K562 (cell line): ENCODE data around the gene TRIP10. TPM values are rescaled to one million over a fixed set of nuclear protein-coding genes. Genes with fewer than 3 reads are reported as not detected.

Experiments used
- ATAC-seq: fragments of 200-7000 bp; cut with Tn5 transposase; 3 replicates; pipeline ENCODE4 v1.9.1; 2020; ENCODE audit warnings: moderate library complexity
- BruUV-seq: library from RNA; stranded (reverse); fragments of 400-500 nt; replicated peaks from 2 replicates; lab custom pipeline; 2021; lab: Mats Ljungman, UMichigan
- CTCF ChIA-PET: fragments of 300-600 bp; formaldehyde crosslinking; extraction: SDS; loops from one replicate; lab custom pipeline; 2021; ENCODE audit warnings: low intra/inter-chr PET ratio; lab: Yijun Ruan, JAX
- POLR2A ChIA-PET: fragments of 300-600, 350-650 bp; sonication (Branson Sonifier 250); formaldehyde crosslinking; extraction: SDS; loops from one replicate; lab custom pipeline; 2021; ENCODE audit warnings: antibody characterized with exemption, inconsistent platforms; lab: Yijun Ruan, JAX
- DNase-seq, 4 experiments: peaks; one replicate each; pipeline versions ENCODE4 v3.0.0 to v3.0.0-alpha.2; 2011 to 2018; ENCODE audit warnings: low spot score in 3 of 4, mixed read lengths in 3 of 4; ENCODE audit errors: extremely low read depth in 1 of 4
- FAIRE-seq: peaks from 2 replicates; lab custom pipeline; 2011; peaks lifted over from hg19 to GRCh38; lab: Jason Lieb, UNC
- H2AFZ ChIP-seq: 2 replicates; pipeline ENCODE4 v1.6.0; 2011; ENCODE audit warnings: low read depth, low read length, control low read depth, inconsistent platforms
- H3K27ac ChIP-seq: fragments of 200-600 bp; 3 replicates; pipeline ENCODE4 v1.8.0; 2011; ENCODE audit warnings: low read depth, mild to moderate bottlenecking, control low read depth, inconsistent platforms, low read length, moderate library complexity, mixed read lengths; ENCODE audit errors: extremely low read depth
- H3K27me3 ChIP-seq, 2 experiments: fragments of 300-600 bp in 1 of 2; 2 replicates in 1 of 2; 3 replicates in 1 of 2; pipeline versions ENCODE4 v1.6.0 to v1.8.0; 2011; ENCODE audit warnings: inconsistent platforms in 2 of 2, low read length in 2 of 2, mild to moderate bottlenecking in 1 of 2, mixed read lengths in 1 of 2, moderate library complexity in 1 of 2; ENCODE audit not compliant: control insufficient read depth in 2 of 2, insufficient read depth in 2 of 2
- H3K36me3 ChIP-seq: fragments of 300-600 bp; 3 replicates; pipeline ENCODE4 v1.8.0; 2011; ENCODE audit warnings: mild to moderate bottlenecking, low read length, inconsistent platforms; ENCODE audit not compliant: control insufficient read depth, insufficient read depth
- H3K4me1 ChIP-seq, 2 experiments: fragments of 200-600 bp in 1 of 2; replicated peaks in 1 of 2; 2 replicates in 1 of 2; 3 replicates in 1 of 2; pipeline versions ENCODE4 v1.5.1 to v1.8.0; 2011; ENCODE audit warnings: inconsistent platforms in 2 of 2, low read length in 2 of 2, mild to moderate bottlenecking in 1 of 2, mixed read lengths in 1 of 2, moderate library complexity in 1 of 2; ENCODE audit not compliant: control insufficient read depth in 2 of 2, insufficient read depth in 2 of 2
- H3K4me2 ChIP-seq: 2 replicates; pipeline ENCODE4 v1.6.1; 2011; ENCODE audit warnings: low read length, control low read depth, inconsistent platforms, mixed read lengths; ENCODE audit not compliant: insufficient read depth
- H3K4me3 ChIP-seq: fragments of 200-600 bp; sonication (generic), shearing (Covaris generic); 2 replicates; pipeline ENCODE4 v1.5.1; 2016; ENCODE audit warnings: control low read depth, inconsistent platforms
- H3K79me2 ChIP-seq: fragments of 200-600 bp; 3 replicates; pipeline ENCODE4 v1.8.0; 2011; ENCODE audit warnings: low read length, inconsistent platforms; ENCODE audit not compliant: control insufficient read depth, insufficient read depth
- H3K9ac ChIP-seq, 2 experiments: 2 replicates each; pipeline versions ENCODE4 v1.6.0 to v1.6.1; 2011; ENCODE audit warnings: low read depth in 2 of 2, low read length in 2 of 2, control low read depth in 1 of 2, inconsistent platforms in 1 of 2, mild to moderate bottlenecking in 1 of 2, mixed read lengths in 1 of 2; ENCODE audit not compliant: insufficient read depth in 1 of 2
- H3K9me1 ChIP-seq: one replicate; pipeline ENCODE4 v1.6.0; 2011; ENCODE audit warnings: inconsistent platforms, mild to moderate bottlenecking, low read length, moderate library complexity; ENCODE audit not compliant: control insufficient read depth, insufficient read depth
- H3K9me3 ChIP-seq: replicated peaks from 2 replicates; pipeline ENCODE4 v1.5.1; 2011; ENCODE audit warnings: low read depth, low read length, inconsistent platforms; ENCODE audit not compliant: control insufficient read depth, insufficient read depth
- H4K20me1 ChIP-seq: replicated peaks from 2 replicates; pipeline ENCODE4 v1.6.1; 2011; ENCODE audit warnings: low read length, inconsistent platforms, mixed read lengths; ENCODE audit not compliant: control insufficient read depth, insufficient read depth
- ARNT ChIP-seq, 2 experiments: fragments of 450-650 bp; IDR thresholded peaks; 2 replicates each; pipeline ENCODE4 v1.6.1; 2016; ENCODE audit warnings: mild to moderate bottlenecking in 1 of 2
- CBX3 ChIP-seq, 2 experiments: IDR thresholded peaks; 1 replicate in 1 of 2; 2 replicates in 1 of 2; pipeline ENCODE4 v1.6.1; 2012; ENCODE audit warnings: inconsistent platforms in 2 of 2, low read length in 2 of 2, borderline replicate concordance in 1 of 2, control low read depth in 1 of 2
- DPF2 ChIP-seq: fragments of 450-650 bp; IDR thresholded peaks from 2 replicates; pipeline ENCODE4 v1.6.1; 2016
- FOXJ2 ChIP-seq: fragments of 200-800 bp; sonication (Bioruptor generic); IDR thresholded peaks from 2 replicates; pipeline ENCODE4 v1.6.1; 2016; ENCODE audit warnings: missing genetic modification characterization, missing compliant biosample characterization
- KDM1A ChIP-seq, 2 experiments: fragments of 450-650 bp; IDR thresholded peaks; 2 replicates each; pipeline ENCODE4 v1.6.1; 2016; ENCODE audit warnings: mild to moderate bottlenecking in 2 of 2
- KDM5B ChIP-seq: fragments of 200-600 bp; sonication (generic); IDR thresholded peaks from 2 replicates; pipeline ENCODE4 v1.6.1; 2012; ENCODE audit warnings: low read depth, mild to moderate bottlenecking, moderate library complexity, low read length, control low read depth, inconsistent platforms; ENCODE audit not compliant: insufficient replicate concordance
- NFE2 ChIP-seq: IDR thresholded peaks from 2 replicates; pipeline ENCODE4 v1.6.1; 2014; ENCODE audit warnings: antibody characterized with exemption, low read depth
- NR1H2 ChIP-seq: sonication (generic); formaldehyde crosslinking; IDR thresholded peaks from 2 replicates; pipeline ENCODE4 v1.4.0; 2020; ENCODE audit warnings: mild to moderate bottlenecking, missing genetic modification reagents
- RBM22 ChIP-seq: fragments of 200-400 bp; formaldehyde crosslinking; IDR thresholded peaks from 2 replicates; pipeline ENCODE4 v1.6.1; 2018; ENCODE audit warnings: low read length, low read depth; ENCODE audit not compliant: poor library complexity, severe bottlenecking
- SMARCA5 ChIP-seq: fragments of 450-650 bp; IDR thresholded peaks from 2 replicates; pipeline ENCODE4 v1.6.1; 2016
- ZNF316 ChIP-seq: fragments of 450-650 bp; IDR thresholded peaks from 2 replicates; pipeline ENCODE4 v1.6.1; 2016
- ZNF695 ChIP-seq: fragments of 450-650 bp; formaldehyde crosslinking; IDR thresholded peaks from 2 replicates; pipeline ENCODE4 v1.4.0; 2020; ENCODE audit warnings: mild to moderate bottlenecking, moderate library complexity
- ZNF785 ChIP-seq: fragments of 250-450 bp; sonication (Bioruptor Pico); IDR thresholded peaks from 2 replicates; pipeline ENCODE4 v1.4.0; 2020; ENCODE audit warnings: mild to moderate bottlenecking
- WGBS: fragments of 100-300 bp; shearing (Covaris generic); methylation state at CpG from one replicate; pipeline ENCODE4 v1.1.6; 2016; ENCODE audit warnings: low coverage, mixed read lengths; ENCODE audit not compliant: insufficient coverage; ENCODE audit errors: missing lambda C conversion rate; 5-methylcytosine and 5-hydroxymethylcytosine counted together
- in situ Hi-C: fragments of 300-500 bp; cut with MboI; formaldehyde crosslinking; loops from 4 replicates; pipeline ENCODE4 v1.15.0; 2018; ENCODE audit warnings: inconsistent platforms, mixed read lengths
- intact Hi-C: fragments of 100-400 bp; cut with micrococcal nuclease; formaldehyde crosslinking; loops from 2 replicates; pipeline ENCODE4 v1.14.2; 2022
- polyA plus RNA-seq, 8 experiments: library from polyadenylated mRNA; depleted of rRNA in 4 of 8; stranded (reverse) in 5 of 8; unstranded in 3 of 8; fragments of >200 nt; fragmentation: Nextera tagmentation in 2 of 8; fragmentation: Illumina TruSeq in 1 of 8; extraction: Ambion mirVana in 2 of 8; extraction: Trizol in 1 of 8; gene quantifications; 2 replicates each; pipeline versions ENCODE4 v1.2.1 to v1.2.3, GENCODE V29; 2011 to 2014; ENCODE audit warnings: inconsistent platforms in 1 of 8, missing spikeins in 1 of 8
- total RNA-seq, 7 experiments: library from RNA; depleted of rRNA in 6 of 7; stranded (reverse); fragments of >200 nt in 6 of 7; fragmentation: Illumina TruSeq in 2 of 7; extraction: Trizol in 2 of 7; gene quantifications; 2 replicates each; pipeline versions ENCODE4 v1.2.1 to v1.2.3, GENCODE V29; 2011 to 2021; ENCODE audit warnings: low replicate concordance in 1 of 7
- TF ChIP-seq, protein P1 (sequence below): fragments of 250-450 bp; sonication (Bioruptor Pico); IDR thresholded peaks from 2 replicates; pipeline ENCODE4 v1.9.0; 2021; ENCODE audit warnings: mild to moderate bottlenecking
- TF ChIP-seq, protein P2 (sequence below), 2 experiments: fragments of 250-450 bp in 1 of 2; fragments of 450-650 bp in 1 of 2; sonication (Bioruptor Pico) in 1 of 2; IDR thresholded peaks; 2 replicates each; pipeline versions ENCODE4 v1.6.1 to v1.8.0; 2016 to 2021; ENCODE audit warnings: mild to moderate bottlenecking in 2 of 2, moderate library complexity in 2 of 2, missing compliant biosample characterization in 1 of 2, missing genetic modification characterization in 1 of 2
- TF ChIP-seq, protein P3 (sequence below): sonication (generic); formaldehyde crosslinking; IDR thresholded peaks from 2 replicates; pipeline ENCODE4 v1.9.0; 2022; ENCODE audit warnings: mild to moderate bottlenecking, missing genetic modification reagents
- TF ChIP-seq, protein P4 (sequence below), 2 experiments: fragments of 450-650 bp; conservative IDR thresholded peaks; 2 replicates each; pipeline ENCODE4 v1.6.1; 2017; ENCODE audit warnings: mild to moderate bottlenecking in 2 of 2, moderate library complexity in 2 of 2

Gene TRIP10
- total and polyA plus RNA-seq, 9 of the 15 experiments (the other 6 are each of a cell fraction or from before 2014, with no cell fraction given), result 1.2 to 66.8 (median 36.1) TPM

DNA sequence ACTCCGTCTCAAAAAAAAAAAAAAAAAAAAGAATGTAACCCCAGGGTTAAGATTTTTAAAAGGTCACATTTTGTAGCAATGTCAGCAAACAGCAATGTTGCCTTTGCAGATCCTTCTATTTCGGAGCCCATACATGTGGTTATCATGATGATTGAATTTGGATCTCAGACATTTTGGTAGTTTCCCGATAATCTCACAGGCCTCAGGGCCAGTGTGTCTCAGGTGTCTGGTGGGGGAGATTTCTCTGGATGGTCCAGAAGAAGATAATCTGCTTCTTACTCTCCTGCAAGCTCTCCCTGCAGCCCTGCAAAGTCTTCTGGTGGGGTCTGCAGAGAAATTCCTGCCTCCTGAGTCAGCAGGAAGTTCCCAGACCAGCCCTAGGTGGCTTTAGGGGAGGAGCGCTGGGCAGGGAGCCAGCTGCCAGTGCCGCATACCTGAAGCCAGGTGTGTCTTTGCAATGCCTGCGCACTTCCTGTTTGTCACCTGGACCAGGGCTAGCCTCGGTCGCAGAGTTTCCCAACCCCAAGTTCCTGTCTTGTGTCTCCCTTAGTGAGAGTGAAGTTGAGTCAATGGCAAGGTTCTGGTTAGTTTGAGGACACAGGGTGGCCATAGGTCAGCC, 26.4 kb downstream of the TRIP10 start (continued):
- TF ChIP-seq ZNF785, result no peak
- no peak for TF ChIP-seq FOXJ2 (tag)

DNA sequence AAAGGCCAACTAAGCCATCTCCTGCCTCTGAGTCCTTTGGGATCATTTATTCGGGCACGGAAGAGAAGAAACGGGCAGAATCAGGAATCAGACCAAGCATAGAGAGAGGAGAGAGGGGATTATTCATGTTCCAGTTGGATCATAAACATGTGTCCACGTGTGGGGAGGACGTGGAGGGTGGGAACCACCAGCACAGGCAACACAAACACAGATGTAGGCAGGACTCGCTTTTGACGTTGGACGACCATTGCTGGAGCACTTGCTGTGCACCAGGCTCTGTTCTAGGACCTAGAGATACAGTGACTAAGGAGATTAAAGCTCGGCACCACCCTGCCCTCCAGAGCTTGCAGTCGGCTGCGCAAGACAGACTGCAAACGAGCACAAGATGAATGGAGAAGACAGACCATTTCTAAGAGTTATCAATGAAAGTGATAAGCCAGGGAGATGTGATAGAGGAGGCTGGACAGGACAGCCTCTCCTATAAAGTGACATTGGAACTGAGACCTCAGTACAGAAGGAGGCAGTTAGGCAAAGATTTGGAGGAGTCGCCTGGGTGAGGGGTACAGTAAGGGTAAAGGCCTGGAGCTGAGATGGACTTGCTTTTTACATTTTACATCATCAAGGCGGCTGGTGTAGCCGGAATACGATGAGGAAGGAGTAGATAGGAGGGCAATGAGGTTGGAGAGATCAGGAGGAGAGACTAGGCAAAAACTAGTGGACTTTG, 27.0 kb downstream of the TRIP10 start:
- no peaks in the 10 kb centered on the region for H3K27me3 ChIP-seq
- H3K4me1 ChIP-seq, result peaks cover 9 to 23% of the 10 kb centered on the region in 2 experiments
- BruUV-seq, result TSS peak; percentile 76
- POLR2A ChIA-PET, result interaction anchor here (0.7 to 1.6 kb wide), 5 partner anchors 13 to 236 kb away, joined by 3 to 7 read pairs (median 5); partner anchors contain the start of gene TNFSF9
- FAIRE-seq (peak; percentile 63), DNase-seq (peak in 1 of 4 experiments; percentile 54), ATAC-seq (peak; percentile 13; the same call in 2 of the 3 replicates)
- CTCF ChIA-PET, result no interaction called here
- H4K20me1 ChIP-seq, result no peaks in the 10 kb centered on the region
- 13% methylated on average over 16 of the region's 16 CpGs for WGBS
- H3K9me1 ChIP-seq, result peaks cover 4% of the 10 kb centered on the region
- no peaks in the 10 kb centered on the region; the same call in 2 of the 3 replicates for H3K36me3 ChIP-seq
- peak overlapping the region; percentile 67 to 93 for H3K9ac ChIP-seq
- peak overlapping the region; percentile 91 for H3K4me2 ChIP-seq
- H3K4me3 ChIP-seq, result peak overlapping the region; percentile 64
- H3K27ac ChIP-seq, result peak overlapping the region; percentile 65
- in situ Hi-C loops (no loop called here), intact Hi-C loops (loop anchor here (2.0 to 10.0 kb wide), 2 partner anchors 28 to 98 kb away; partner anchors contain the start of gene TRIP10)
- H2AFZ ChIP-seq, result peak overlapping the region; percentile 95
- H3K79me2 ChIP-seq, result peaks cover 13% of the 10 kb centered on the region
- no peaks in the 10 kb centered on the region for H3K9me3 ChIP-seq
- TF ChIP-seq, protein P1, sequence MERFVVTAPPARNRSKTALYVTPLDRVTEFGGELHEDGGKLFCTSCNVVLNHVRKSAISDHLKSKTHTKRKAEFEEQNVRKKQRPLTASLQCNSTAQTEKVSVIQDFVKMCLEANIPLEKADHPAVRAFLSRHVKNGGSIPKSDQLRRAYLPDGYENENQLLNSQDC (CRISPR knock-in tag), result no peak
- TF ChIP-seq ARNT (IDR thresholded peaks at IDR 0.05) (no peak), KDM1A (IDR thresholded peaks at IDR 0.05) (peak in 1 of 2 experiments; percentile 59; a peak in 1 of 4 replicates), SMARCA5 (peak; percentile 63; the same call in 1 of the 2 replicates), DPF2 (0 out of 2 replicates have a peak, but pooled peaks have one; percentile 8), NR1H2 (CRISPR knock-in tag) (0 out of 2 replicates have a peak, but pooled peaks have one; percentile 38), NFE2 (peak; percentile 66), RBM22 (no peak), ZNF316 (peak; percentile 94), KDM5B (peak; percentile 21), CBX3 (IDR thresholded peaks at IDR 0.05; ENCODE audit: borderline replicate concordance in 1 of 2, low read length in 2 of 2) (peak in 1 of 2 experiments; percentile 44; a peak in 1 of 3 replicates), ZNF695 (CRISPR knock-in tag) (no peak)
- TF ChIP-seq, protein P2, sequence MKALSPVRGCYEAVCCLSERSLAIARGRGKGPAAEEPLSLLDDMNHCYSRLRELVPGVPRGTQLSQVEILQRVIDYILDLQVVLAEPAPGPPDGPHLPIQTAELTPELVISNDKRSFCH (CRISPR knock-in tag; IDR thresholded peaks at IDR 0.05), result no peak
- TF ChIP-seq, protein P2 (tag; IDR thresholded peaks at IDR 0.05), result 0 out of 2 replicates have a peak, but pooled peaks have one; percentile 19
- TF ChIP-seq, protein P3, sequence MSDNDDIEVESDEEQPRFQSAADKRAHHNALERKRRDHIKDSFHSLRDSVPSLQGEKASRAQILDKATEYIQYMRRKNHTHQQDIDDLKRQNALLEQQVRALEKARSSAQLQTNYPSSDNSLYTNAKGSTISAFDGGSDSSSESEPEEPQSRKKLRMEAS (CRISPR knock-in tag), result peak; percentile 52; the same call in 1 of the 2 replicates
- TF ChIP-seq, protein P4, sequence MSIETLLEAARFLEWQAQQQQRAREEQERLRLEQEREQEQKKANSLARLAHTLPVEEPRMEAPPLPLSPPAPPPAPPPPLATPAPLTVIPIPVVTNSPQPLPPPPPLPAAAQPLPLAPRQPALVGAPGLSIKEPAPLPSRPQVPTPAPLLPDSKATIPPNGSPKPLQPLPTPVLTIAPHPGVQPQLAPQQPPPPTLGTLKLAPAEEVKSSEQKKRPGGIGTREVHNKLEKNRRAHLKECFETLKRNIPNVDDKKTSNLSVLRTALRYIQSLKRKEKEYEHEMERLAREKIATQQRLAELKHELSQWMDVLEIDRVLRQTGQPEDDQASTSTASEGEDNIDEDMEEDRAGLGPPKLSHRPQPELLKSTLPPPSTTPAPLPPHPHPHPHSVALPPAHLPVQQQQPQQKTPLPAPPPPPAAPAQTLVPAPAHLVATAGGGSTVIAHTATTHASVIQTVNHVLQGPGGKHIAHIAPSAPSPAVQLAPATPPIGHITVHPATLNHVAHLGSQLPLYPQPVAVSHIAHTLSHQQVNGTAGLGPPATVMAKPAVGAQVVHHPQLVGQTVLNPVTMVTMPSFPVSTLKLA (conservative IDR thresholded peaks at IDR 0.05), result peak in 1 of 2 experiments; percentile 45; a peak in 2 of 4 replicates
